ENCODE results near the gene COL6A5. TPM values are rescaled to one million over a fixed set of nuclear protein-coding genes. Genes with fewer than 3 reads are reported as not detected.

The COL6A5 gene
- total and polyA plus RNA-seq, 9 of the 15 experiments (the other 6 are each of a cell fraction or from before 2014, with no cell fraction given), result 1.5 to 9.7 (median 5.6) TPM

DNA sequence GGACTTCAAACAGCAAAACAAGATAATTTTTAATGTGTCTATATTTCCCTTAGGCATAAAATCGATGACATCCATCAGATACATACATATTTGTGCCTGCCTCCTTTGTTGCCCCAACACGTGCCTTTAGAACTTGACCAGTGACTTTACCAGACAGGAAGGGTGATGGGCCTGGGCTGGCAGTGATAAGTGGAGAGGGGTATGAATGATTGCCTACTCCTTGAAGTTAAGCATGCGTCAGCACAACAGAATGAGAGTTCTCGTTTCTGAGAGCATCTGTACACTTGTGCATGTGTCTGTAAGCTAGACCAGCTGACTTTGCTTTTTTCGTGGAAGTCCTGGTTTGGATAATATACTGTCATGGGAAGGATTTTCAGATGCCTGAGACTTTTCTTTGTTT is 116.6 kb downstream of the COL6A5 start (continued):
- TF ChIP-seq, protein P1, sequence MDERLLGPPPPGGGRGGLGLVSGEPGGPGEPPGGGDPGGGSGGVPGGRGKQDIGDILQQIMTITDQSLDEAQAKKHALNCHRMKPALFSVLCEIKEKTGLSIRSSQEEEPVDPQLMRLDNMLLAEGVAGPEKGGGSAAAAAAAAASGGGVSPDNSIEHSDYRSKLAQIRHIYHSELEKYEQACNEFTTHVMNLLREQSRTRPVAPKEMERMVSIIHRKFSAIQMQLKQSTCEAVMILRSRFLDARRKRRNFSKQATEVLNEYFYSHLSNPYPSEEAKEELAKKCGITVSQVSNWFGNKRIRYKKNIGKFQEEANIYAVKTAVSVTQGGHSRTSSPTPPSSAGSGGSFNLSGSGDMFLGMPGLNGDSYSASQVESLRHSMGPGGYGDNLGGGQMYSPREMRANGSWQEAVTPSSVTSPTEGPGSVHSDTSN (CRISPR knock-in tag; IDR thresholded peaks at IDR 0.05; ENCODE audit: low read depth), result no peak
- TF ChIP-seq, protein P1 (tag; conservative IDR thresholded peaks at IDR 0.05; ENCODE audit: low read depth), result peak; percentile 83
- TF ChIP-seq SOX6 (IDR thresholded peaks at IDR 0.05), result peak; percentile 37; the same call in 1 of the 2 replicates
- peak; percentile 98 for TF ChIP-seq ZNF316 (IDR thresholded peaks at IDR 0.05)
- TF ChIP-seq, protein P2, sequence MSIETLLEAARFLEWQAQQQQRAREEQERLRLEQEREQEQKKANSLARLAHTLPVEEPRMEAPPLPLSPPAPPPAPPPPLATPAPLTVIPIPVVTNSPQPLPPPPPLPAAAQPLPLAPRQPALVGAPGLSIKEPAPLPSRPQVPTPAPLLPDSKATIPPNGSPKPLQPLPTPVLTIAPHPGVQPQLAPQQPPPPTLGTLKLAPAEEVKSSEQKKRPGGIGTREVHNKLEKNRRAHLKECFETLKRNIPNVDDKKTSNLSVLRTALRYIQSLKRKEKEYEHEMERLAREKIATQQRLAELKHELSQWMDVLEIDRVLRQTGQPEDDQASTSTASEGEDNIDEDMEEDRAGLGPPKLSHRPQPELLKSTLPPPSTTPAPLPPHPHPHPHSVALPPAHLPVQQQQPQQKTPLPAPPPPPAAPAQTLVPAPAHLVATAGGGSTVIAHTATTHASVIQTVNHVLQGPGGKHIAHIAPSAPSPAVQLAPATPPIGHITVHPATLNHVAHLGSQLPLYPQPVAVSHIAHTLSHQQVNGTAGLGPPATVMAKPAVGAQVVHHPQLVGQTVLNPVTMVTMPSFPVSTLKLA (conservative IDR thresholded peaks at IDR 0.05), result peak; percentile 42 to 48; a peak in 2 of 4 replicates
- no peak for TF ChIP-seq SMARCA5 (IDR thresholded peaks at IDR 0.05)
- TF ChIP-seq EP300 (IDR thresholded peaks at IDR 0.05; ENCODE audit: low read length), result peak; percentile 27; the same call in 1 of the 2 replicates
- no peak for TF ChIP-seq MAZ (CRISPR knock-in tag; conservative IDR thresholded peaks at IDR 0.05 in 1 of 2, IDR thresholded peaks at IDR 0.05 in 1 of 2)
- no peak for TF ChIP-seq ELF1 (tag; IDR thresholded peaks at IDR 0.05)
- TF ChIP-seq MAFK (IDR thresholded peaks at IDR 0.05; ENCODE audit: low read length), result peak; percentile 86
- TF ChIP-seq, protein P3, sequence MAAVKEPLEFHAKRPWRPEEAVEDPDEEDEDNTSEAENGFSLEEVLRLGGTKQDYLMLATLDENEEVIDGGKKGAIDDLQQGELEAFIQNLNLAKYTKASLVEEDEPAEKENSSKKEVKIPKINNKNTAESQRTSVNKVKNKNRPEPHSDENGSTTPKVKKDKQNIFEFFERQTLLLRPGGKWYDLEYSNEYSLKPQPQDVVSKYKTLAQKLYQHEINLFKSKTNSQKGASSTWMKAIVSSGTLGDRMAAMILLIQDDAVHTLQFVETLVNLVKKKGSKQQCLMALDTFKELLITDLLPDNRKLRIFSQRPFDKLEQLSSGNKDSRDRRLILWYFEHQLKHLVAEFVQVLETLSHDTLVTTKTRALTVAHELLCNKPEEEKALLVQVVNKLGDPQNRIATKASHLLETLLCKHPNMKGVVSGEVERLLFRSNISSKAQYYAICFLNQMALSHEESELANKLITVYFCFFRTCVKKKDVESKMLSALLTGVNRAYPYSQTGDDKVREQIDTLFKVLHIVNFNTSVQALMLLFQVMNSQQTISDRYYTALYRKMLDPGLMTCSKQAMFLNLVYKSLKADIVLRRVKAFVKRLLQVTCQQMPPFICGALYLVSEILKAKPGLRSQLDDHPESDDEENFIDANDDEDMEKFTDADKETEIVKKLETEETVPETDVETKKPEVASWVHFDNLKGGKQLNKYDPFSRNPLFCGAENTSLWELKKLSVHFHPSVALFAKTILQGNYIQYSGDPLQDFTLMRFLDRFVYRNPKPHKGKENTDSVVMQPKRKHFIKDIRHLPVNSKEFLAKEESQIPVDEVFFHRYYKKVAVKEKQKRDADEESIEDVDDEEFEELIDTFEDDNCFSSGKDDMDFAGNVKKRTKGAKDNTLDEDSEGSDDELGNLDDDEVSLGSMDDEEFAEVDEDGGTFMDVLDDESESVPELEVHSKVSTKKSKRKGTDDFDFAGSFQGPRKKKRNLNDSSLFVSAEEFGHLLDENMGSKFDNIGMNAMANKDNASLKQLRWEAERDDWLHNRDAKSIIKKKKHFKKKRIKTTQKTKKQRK (IDR thresholded peaks at IDR 0.05; ENCODE audit: borderline replicate concordance, low read depth, low read length), result no peak
- TF ChIP-seq CBFA2T3 (IDR thresholded peaks at IDR 0.05), result peak; percentile 78
- TF ChIP-seq ZNF146 (CRISPR knock-in tag; IDR thresholded peaks at IDR 0.05; ENCODE audit: unreplicated experiment), result no peak
- TF ChIP-seq, protein P4, sequence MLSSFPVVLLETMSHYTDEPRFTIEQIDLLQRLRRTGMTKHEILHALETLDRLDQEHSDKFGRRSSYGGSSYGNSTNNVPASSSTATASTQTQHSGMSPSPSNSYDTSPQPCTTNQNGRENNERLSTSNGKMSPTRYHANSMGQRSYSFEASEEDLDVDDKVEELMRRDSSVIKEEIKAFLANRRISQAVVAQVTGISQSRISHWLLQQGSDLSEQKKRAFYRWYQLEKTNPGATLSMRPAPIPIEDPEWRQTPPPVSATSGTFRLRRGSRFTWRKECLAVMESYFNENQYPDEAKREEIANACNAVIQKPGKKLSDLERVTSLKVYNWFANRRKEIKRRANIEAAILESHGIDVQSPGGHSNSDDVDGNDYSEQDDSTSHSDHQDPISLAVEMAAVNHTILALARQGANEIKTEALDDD (IDR thresholded peaks at IDR 0.05), result 0 out of 2 replicates have a peak, but pooled peaks have one; percentile 20
- TF ChIP-seq MYNN (IDR thresholded peaks at IDR 0.05), result no peak
- TF ChIP-seq MYNN (CRISPR knock-in tag; IDR thresholded peaks at IDR 0.05), result no peak
- TF ChIP-seq NCOR1 (IDR thresholded peaks at IDR 0.05), result peak; percentile 33; the same call in 1 of the 2 replicates
- peak; percentile 31; the same call in 1 of the 2 replicates for TF ChIP-seq LEF1 (IDR thresholded peaks at IDR 0.05)
- peak; percentile 60; the same call in 1 of the 2 replicates for TF ChIP-seq L3MBTL2 (IDR thresholded peaks at IDR 0.05)
- TF ChIP-seq SREBF1 (IDR thresholded peaks at IDR 0.05; ENCODE audit: borderline replicate concordance, low read depth, low read length), result no peak
- 0 out of 4 replicates have a peak, but pooled peaks of 1 of the 2 experiments have one; percentile 41 for TF ChIP-seq FOXK2 (conservative IDR thresholded peaks at IDR 0.05 in 1 of 2, IDR thresholded peaks at IDR 0.05 in 1 of 2; ENCODE audit: low read depth in 2 of 2)
- TF ChIP-seq PRMT5 (CRISPR knock-in tag; IDR thresholded peaks at IDR 0.05), result no peak
- TF ChIP-seq MTA3 (IDR thresholded peaks at IDR 0.05; ENCODE audit: borderline replicate concordance), result no peak

All from K562 (cell line).